GM23248 (cell line): ENCODE data around the gene YIPF6. TPM values are rescaled to one million over a fixed set of nuclear protein-coding genes. Genes with fewer than 3 reads are reported as not detected.

Source experiments
- DNase-seq: peaks from one replicate; pipeline ENCODE4 v3.0.0-alpha.2; 2015
- H2AFZ ChIP-seq: fragments of 200-600 bp; sonication (generic); 2 replicates; pipeline ENCODE4 v1.6.1; 2016; ENCODE audit warnings: antibody characterized with exemption
- H3F3A ChIP-seq: fragments of 200-600 bp; sonication (generic); 2 replicates; pipeline ENCODE4 v1.6.1; 2016; ENCODE audit warnings: mild to moderate bottlenecking, antibody characterized with exemption, mixed run types; ENCODE audit not compliant: insufficient read depth
- H3K27ac ChIP-seq: fragments of 200-600 bp; sonication (generic); 2 replicates; pipeline ENCODE4 v1.5.1; 2016; ENCODE audit warnings: mild to moderate bottlenecking
- H3K27me3 ChIP-seq: fragments of 200-600 bp; sonication (generic); replicated peaks from 2 replicates; pipeline ENCODE4 v1.6.1; 2016; ENCODE audit warnings: mild to moderate bottlenecking; ENCODE audit not compliant: insufficient read depth
- H3K36me3 ChIP-seq: fragments of 200-600 bp; sonication (generic); 2 replicates; pipeline ENCODE4 v1.6.1; 2016; ENCODE audit warnings: low read depth, mild to moderate bottlenecking
- H3K4me1 ChIP-seq: fragments of 200-600 bp; sonication (generic); 2 replicates; pipeline ENCODE4 v1.6.1; 2016; ENCODE audit warnings: mild to moderate bottlenecking; ENCODE audit not compliant: insufficient read depth
- H3K4me2 ChIP-seq: fragments of 200-600 bp; sonication (generic); one replicate; pipeline ENCODE4 v1.6.1; 2016; ENCODE audit warnings: mild to moderate bottlenecking; ENCODE audit not compliant: unreplicated experiment
- H3K4me3 ChIP-seq: fragments of 200-600 bp; sonication (generic); 2 replicates; pipeline ENCODE4 v1.5.1; 2016; ENCODE audit warnings: mild to moderate bottlenecking
- H3K79me2 ChIP-seq: fragments of 200-600 bp; sonication (generic); 2 replicates; pipeline ENCODE4 v1.6.1; 2016; ENCODE audit warnings: mild to moderate bottlenecking; ENCODE audit not compliant: insufficient read depth
- H3K9ac ChIP-seq: fragments of 200-600 bp; sonication (generic); 2 replicates; pipeline ENCODE4 v1.6.1; 2016; ENCODE audit warnings: mild to moderate bottlenecking
- H3K9me2 ChIP-seq: fragments of 200-600 bp; sonication (generic); 2 replicates; pipeline ENCODE4 v1.6.1; 2016; ENCODE audit warnings: mixed run types, mild to moderate bottlenecking, moderate library complexity; ENCODE audit not compliant: insufficient read depth
- H3K9me3 ChIP-seq: fragments of 200-600 bp; sonication (generic); one replicate; pipeline ENCODE4 v1.6.1; 2017; ENCODE audit warnings: low read depth
- H4K20me1 ChIP-seq: fragments of 200-600 bp; sonication (generic); 2 replicates; pipeline ENCODE4 v1.6.0; 2016; ENCODE audit not compliant: insufficient read depth
- EZH2 ChIP-seq: fragments of 200-600 bp; sonication (generic); IDR thresholded peaks from 2 replicates; pipeline ENCODE4 v1.6.1; 2018; ENCODE audit warnings: antibody characterized with exemption, mild to moderate bottlenecking; ENCODE audit not compliant: insufficient read depth, poor library complexity, severe bottlenecking
- EZH2phosphoT487 ChIP-seq: fragments of 200-600 bp; sonication (generic); IDR thresholded peaks from 2 replicates; pipeline ENCODE4 v1.6.1; 2018; ENCODE audit warnings: antibody characterized with exemption, moderate library complexity, mild to moderate bottlenecking, low read depth; ENCODE audit not compliant: insufficient read depth
- WGBS, 2 experiments: methylation state at CpG; one replicate each; pipeline ENCODE4 v1.1.6; 2015 to 2017; ENCODE audit warnings: low lambda C conversion rate in 2 of 2, low coverage in 1 of 2; ENCODE audit errors: missing lambda C conversion rate in 2 of 2; 5-methylcytosine and 5-hydroxymethylcytosine counted together
- in situ Hi-C: fragments of 300-500 bp; cut with MboI; formaldehyde crosslinking; loops from 2 replicates; pipeline ENCODE4 v1.15.0; 2020
- polyA plus RNA-seq: library from polyadenylated mRNA; unstranded; fragments of >200 nt; fragmentation: Nextera tagmentation; extraction: Ambion mirVana; gene quantifications from 2 replicates; pipeline ENCODE4 v1.2.1, GENCODE V29; 2016
- total RNA-seq: library from RNA; depleted of rRNA; stranded (reverse); fragments of >200 nt; shearing (Covaris generic); gene quantifications from 2 replicates; pipeline ENCODE4 v1.2.3, GENCODE V29; 2014

The YIPF6 gene
- total and polyA plus RNA-seq, 2 experiments from 2014 or later: 21.1 to 42.5 TPM

DNA sequence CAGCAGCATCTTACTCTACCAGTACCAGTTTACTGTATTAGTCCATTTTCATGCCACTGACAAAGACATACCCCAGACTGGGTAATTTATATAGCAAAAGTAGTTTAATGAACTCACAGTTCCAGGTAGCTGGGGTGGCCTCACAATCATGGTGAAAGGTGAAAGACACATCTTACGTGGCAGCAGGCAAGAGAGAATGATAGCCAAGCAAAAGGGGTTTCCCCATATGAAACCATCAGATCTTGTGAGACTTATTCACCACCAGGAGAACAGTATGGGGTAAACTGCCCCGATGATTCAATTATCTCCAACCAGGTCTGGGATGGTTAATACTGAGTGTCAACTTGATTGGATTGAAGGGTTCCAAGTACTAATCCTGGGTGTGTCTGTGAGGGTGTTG, 69.3 kb downstream of the YIPF6 start:
- H4K20me1 ChIP-seq: no peaks in the 10 kb centered on the region
- H3K27me3 ChIP-seq: no peaks in the 10 kb centered on the region
- H3K79me2 ChIP-seq: no peaks in the 10 kb centered on the region
- H3K9me2 ChIP-seq: no peaks in the 10 kb centered on the region
- H3K9ac ChIP-seq: no peak overlapping the region
- WGBS, 2 experiments: 72 to 83% methylated on average over 2 of the region's 2 CpGs
- TF ChIP-seq EZH2 (no peak), EZH2phosphoT487 (no peak)
- H3K4me2 ChIP-seq: no peak overlapping the region
- H3K36me3 ChIP-seq: no peaks in the 10 kb centered on the region
- peaks cover 4% of the 10 kb centered on the region; the same call in 1 of the 2 replicates for H3F3A ChIP-seq
- peaks cover 4% of the 10 kb centered on the region; the same call in 1 of the 2 replicates for H3K4me1 ChIP-seq
- no peak overlapping the region for H3K27ac ChIP-seq
- in situ Hi-C loops: no loop called here
- no peaks in the 10 kb centered on the region for H3K9me3 ChIP-seq
- no peak for DNase-seq
- H3K4me3 ChIP-seq: no peak overlapping the region
- no peak overlapping the region for H2AFZ ChIP-seq

DNA sequence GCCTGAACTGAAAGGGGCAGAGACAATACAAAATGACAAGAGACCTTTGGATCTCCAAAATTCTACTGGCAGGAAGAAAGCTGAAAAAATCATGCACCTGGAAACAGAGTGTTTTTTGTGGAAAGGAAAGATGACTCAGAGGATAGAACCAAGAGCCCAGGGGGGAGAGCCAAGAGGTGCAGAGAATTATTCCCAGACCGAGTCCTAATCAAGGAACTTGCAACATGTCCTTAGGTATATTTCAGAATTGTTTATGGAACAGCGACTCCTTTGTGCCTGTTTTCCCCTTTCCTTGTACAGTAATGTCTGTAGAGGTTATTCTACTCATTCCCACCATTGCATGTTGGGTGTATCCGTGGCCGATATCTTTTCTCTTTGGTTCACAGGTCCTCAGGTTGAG, 71.7 kb downstream of the YIPF6 start:
- no peaks in the 10 kb centered on the region for H3K79me2 ChIP-seq
- H2AFZ ChIP-seq: no peak overlapping the region
- no peak overlapping the region for H3K9ac ChIP-seq
- H3K36me3 ChIP-seq: no peaks in the 10 kb centered on the region
- H3K9me2 ChIP-seq: no peaks in the 10 kb centered on the region
- no peaks in the 10 kb centered on the region for H3K27me3 ChIP-seq
- in situ Hi-C loops: no loop called here
- H3K4me3 ChIP-seq: no peak overlapping the region
- peaks cover 4% of the 10 kb centered on the region; the same call in 1 of the 2 replicates for H3K4me1 ChIP-seq
- no peak for DNase-seq
- no peak overlapping the region for H3K27ac ChIP-seq
- H3F3A ChIP-seq: peaks cover 4% of the 10 kb centered on the region; the same call in 1 of the 2 replicates
- no peaks in the 10 kb centered on the region for H4K20me1 ChIP-seq
- no peak for TF ChIP-seq EZH2phosphoT487
- no peak for TF ChIP-seq EZH2
- WGBS, 2 experiments: 97 to 100% methylated on average over 1 to 4 of the region's 4 CpGs
- no peak overlapping the region for H3K4me2 ChIP-seq
- H3K9me3 ChIP-seq: no peaks in the 10 kb centered on the region

DNA sequence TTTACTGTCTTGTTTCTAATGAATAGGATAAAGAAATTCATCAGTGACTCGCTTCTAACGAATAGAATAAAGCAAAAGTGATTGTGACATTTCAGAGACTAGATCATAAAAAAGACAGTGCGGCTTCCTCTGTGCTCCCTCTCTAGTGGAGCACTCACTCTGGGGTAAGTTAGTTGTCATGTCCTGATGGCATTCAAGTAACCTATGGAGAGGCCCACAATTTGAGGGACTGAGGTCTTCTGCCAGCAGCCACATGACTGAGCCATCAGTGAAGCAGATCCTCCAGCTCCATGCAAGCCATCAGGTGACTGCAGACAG, 72.4 kb downstream of the YIPF6 start:
- Histone ChIP-seq H3K9me2 (no peaks in the 10 kb centered on the region), H3K9ac (no peak overlapping the region), H3K9me3 (no peaks in the 10 kb centered on the region), H2AFZ (0 out of 2 replicates have a peak overlapping the region, but pooled peaks have one; percentile 39), H3K4me2 (no peak overlapping the region), H3K4me3 (no peak overlapping the region), H3F3A (peaks cover 4% of the 10 kb centered on the region; the same call in 1 of the 2 replicates), H3K27me3 (no peaks in the 10 kb centered on the region), H4K20me1 (no peaks in the 10 kb centered on the region), H3K36me3 (no peaks in the 10 kb centered on the region), H3K27ac (peak overlapping the region; percentile 57; the same call in 1 of the 2 replicates), H3K79me2 (no peaks in the 10 kb centered on the region), H3K4me1 (peaks cover 4% of the 10 kb centered on the region; the same call in 1 of the 2 replicates)
- 100% methylated on average over 3 of the region's 3 CpGs for WGBS, 2 experiments
- TF ChIP-seq EZH2: no peak
- TF ChIP-seq EZH2phosphoT487: no peak
- DNase-seq: no peak
- in situ Hi-C loops: no loop called here

DNA sequence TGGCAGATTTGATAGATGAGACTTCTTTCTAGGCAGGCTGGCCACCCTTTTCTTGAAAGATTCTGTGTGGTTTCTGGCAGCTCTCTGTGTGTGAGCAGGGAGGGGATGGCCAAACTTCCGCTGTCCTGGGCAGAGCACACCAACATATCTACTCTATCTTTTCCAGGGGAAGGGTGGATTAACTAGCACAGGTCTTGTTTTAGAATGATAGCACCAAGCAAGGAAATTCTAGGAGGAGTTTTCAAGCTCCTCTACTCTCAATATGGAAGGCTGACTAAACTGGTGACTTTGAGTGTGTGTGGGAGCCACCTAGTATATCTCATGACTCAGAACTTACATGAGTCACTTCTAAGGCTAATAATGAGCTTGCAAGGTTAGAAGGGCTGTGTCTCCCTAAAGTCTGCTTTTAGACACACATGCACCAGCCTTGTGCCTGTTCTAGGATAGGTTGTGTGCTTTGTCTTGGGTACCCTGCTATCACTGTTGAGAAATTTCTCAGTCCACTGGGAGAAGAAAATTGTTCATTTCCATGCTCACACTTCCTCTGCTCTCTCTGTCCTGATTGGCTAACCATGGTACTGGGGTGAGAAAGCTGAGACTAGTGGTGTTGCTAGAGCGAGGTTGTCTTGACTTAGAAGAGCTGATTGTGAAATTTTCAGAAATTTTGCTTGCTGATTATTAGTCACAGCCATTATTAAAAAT, 72.9 kb downstream of the YIPF6 start:
- no peaks in the 10 kb centered on the region for H3K79me2 ChIP-seq
- peaks cover 4% of the 10 kb centered on the region; the same call in 1 of the 2 replicates for H3F3A ChIP-seq
- no peak overlapping the region for H3K4me3 ChIP-seq
- H4K20me1 ChIP-seq: no peaks in the 10 kb centered on the region
- H3K4me1 ChIP-seq: peaks cover 4% of the 10 kb centered on the region; the same call in 1 of the 2 replicates
- DNase-seq: peak; percentile 84
- no peaks in the 10 kb centered on the region for H3K27me3 ChIP-seq
- no peak overlapping the region for H3K4me2 ChIP-seq
- H3K36me3 ChIP-seq: no peaks in the 10 kb centered on the region
- no peak for TF ChIP-seq EZH2
- no peak for TF ChIP-seq EZH2phosphoT487
- 40 to 48% methylated on average over 2 of the region's 2 CpGs for WGBS, 2 experiments
- no peaks in the 10 kb centered on the region for H3K9me3 ChIP-seq
- in situ Hi-C loops: no loop called here
- H2AFZ ChIP-seq: 0 out of 2 replicates have a peak overlapping the region, but pooled peaks have one; percentile 39
- peak overlapping the region; percentile 57 for H3K27ac ChIP-seq
- no peak overlapping the region for H3K9ac ChIP-seq
- no peaks in the 10 kb centered on the region for H3K9me2 ChIP-seq
